Calu3 (cell line): Measurements from ENCODE around the gene CEP128. TPM values are rescaled to one million over a fixed set of nuclear protein-coding genes. Genes with fewer than 3 reads are reported as not detected.

Source experiments
- BruUV-seq: library from RNA; stranded (reverse); fragments of 400-500 nt; replicated peaks from 2 replicates; lab custom pipeline; 2021; lab: Mats Ljungman, UMichigan
- CTCF ChIA-PET: fragments of 300-600 bp; sonication (Branson Sonifier 250); formaldehyde crosslinking; loops from one replicate; lab custom pipeline; 2022; ENCODE audit warnings: antibody characterized with exemption; lab: Charles Lee
- DNase-seq: peaks from one replicate; pipeline ENCODE4 v3.0.0; 2022
- H3K27ac Mint-ChIP-seq: one replicate; pipeline ENCODE4 v1.8.0; 2022; ENCODE audit warnings: mixed read lengths; ENCODE audit not compliant: unreplicated experiment
- H3K27me3 Mint-ChIP-seq: one replicate; pipeline ENCODE4 v1.8.0; 2022; ENCODE audit warnings: mixed read lengths; ENCODE audit not compliant: unreplicated experiment
- H3K36me3 Mint-ChIP-seq: one replicate; pipeline ENCODE4 v1.8.0; 2022; ENCODE audit warnings: mild to moderate bottlenecking, moderate library complexity, mixed read lengths; ENCODE audit not compliant: insufficient read depth, unreplicated experiment
- H3K4me1 Mint-ChIP-seq: one replicate; pipeline ENCODE4 v1.8.0; 2022; ENCODE audit warnings: mild to moderate bottlenecking, low read depth, mixed read lengths; ENCODE audit not compliant: unreplicated experiment
- H3K4me3 Mint-ChIP-seq: one replicate; pipeline ENCODE4 v1.8.0; 2022; ENCODE audit warnings: mild to moderate bottlenecking, low read depth, moderate library complexity, mixed read lengths; ENCODE audit not compliant: unreplicated experiment
- H3K9me3 Mint-ChIP-seq: one replicate; pipeline ENCODE4 v1.8.0; 2022; ENCODE audit warnings: low read depth, mixed read lengths; ENCODE audit not compliant: unreplicated experiment
- intact Hi-C: fragments of 100-400 bp; cut with micrococcal nuclease; formaldehyde crosslinking; loops from one replicate; pipeline ENCODE4 v1.10.0; 2022; ENCODE audit not compliant: unreplicated experiment
- total RNA-seq: library from RNA; stranded (reverse); gene quantifications from 2 replicates; pipeline ENCODE4 v1.2.3, GENCODE V29; 2022
- TF ChIP-seq, protein P1 (sequence below): fragments of 200-600 bp; IDR thresholded peaks from one replicate; pipeline ENCODE4 v1.8.0; 2022; ENCODE audit warnings: antibody characterized with exemption; ENCODE audit not compliant: unreplicated experiment

The CEP128 gene
- total RNA-seq, 1 experiment from 2014 or later = 22.9 TPM

DNA sequence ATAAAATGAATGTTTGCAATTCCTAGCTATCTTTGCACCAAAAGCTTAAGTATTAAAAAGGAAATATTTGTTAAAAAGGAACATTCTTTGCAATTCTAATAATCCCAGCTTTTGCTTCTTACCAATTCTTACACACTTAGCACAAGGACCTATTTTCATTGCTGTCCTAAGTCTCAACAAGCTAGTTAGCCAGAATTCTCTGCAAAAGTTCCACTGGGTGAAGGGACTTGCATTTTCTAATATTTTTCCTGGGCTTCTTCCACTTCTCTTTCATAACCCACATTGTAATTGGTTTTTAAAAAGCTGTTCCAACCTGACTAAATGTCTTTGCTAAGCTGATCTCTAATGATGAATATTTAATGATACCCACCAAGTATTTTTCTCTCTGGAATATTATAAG, 422.5 kb downstream of the CEP128 start:
- Mint-ChIP-seq H3K4me3 (no peak overlapping the region), H3K9me3 (peaks cover under 1% of the 10 kb centered on the region), H3K4me1 (no peaks in the 10 kb centered on the region), H3K27me3 (no peaks in the 10 kb centered on the region), H3K36me3 (no peaks in the 10 kb centered on the region), H3K27ac (no peak overlapping the region)
- intact Hi-C loops = no loop called here
- TF ChIP-seq, protein P1, sequence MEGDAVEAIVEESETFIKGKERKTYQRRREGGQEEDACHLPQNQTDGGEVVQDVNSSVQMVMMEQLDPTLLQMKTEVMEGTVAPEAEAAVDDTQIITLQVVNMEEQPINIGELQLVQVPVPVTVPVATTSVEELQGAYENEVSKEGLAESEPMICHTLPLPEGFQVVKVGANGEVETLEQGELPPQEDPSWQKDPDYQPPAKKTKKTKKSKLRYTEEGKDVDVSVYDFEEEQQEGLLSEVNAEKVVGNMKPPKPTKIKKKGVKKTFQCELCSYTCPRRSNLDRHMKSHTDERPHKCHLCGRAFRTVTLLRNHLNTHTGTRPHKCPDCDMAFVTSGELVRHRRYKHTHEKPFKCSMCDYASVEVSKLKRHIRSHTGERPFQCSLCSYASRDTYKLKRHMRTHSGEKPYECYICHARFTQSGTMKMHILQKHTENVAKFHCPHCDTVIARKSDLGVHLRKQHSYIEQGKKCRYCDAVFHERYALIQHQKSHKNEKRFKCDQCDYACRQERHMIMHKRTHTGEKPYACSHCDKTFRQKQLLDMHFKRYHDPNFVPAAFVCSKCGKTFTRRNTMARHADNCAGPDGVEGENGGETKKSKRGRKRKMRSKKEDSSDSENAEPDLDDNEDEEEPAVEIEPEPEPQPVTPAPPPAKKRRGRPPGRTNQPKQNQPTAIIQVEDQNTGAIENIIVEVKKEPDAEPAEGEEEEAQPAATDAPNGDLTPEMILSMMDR = no peak
- DNase-seq = no peak
- BruUV-seq = no TSS peak
- CTCF ChIA-PET = no interaction called here

DNA sequence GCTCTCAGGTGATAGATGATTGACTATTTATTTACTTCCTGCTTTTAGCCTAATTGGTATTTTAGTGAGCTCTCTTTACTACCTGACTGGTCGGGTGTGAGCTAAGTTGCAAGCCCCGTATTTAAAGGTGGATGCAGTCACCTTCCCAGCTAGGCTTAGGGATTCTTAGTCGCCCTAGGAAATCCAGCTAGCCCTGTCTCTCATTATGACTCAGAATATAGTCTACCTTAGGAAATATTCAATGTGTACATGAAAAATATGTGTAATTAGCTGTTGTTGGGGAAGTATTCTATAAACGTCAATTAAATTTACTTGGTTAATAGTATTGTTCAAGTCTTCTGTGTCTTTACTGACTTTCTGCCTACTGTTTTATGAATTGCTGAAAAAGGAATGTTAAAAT, 423.4 kb downstream of the CEP128 start:
- intact Hi-C loops = no loop called here
- DNase-seq = no peak
- CTCF ChIA-PET = no interaction called here
- H3K27me3 Mint-ChIP-seq = no peaks in the 10 kb centered on the region
- H3K27ac Mint-ChIP-seq = no peak overlapping the region
- H3K4me3 Mint-ChIP-seq = no peak overlapping the region
- TF ChIP-seq, protein P1 = no peak
- no peaks in the 10 kb centered on the region for H3K36me3 Mint-ChIP-seq
- peaks cover 2% of the 10 kb centered on the region for H3K9me3 Mint-ChIP-seq
- H3K4me1 Mint-ChIP-seq = no peaks in the 10 kb centered on the region
- no TSS peak for BruUV-seq

DNA sequence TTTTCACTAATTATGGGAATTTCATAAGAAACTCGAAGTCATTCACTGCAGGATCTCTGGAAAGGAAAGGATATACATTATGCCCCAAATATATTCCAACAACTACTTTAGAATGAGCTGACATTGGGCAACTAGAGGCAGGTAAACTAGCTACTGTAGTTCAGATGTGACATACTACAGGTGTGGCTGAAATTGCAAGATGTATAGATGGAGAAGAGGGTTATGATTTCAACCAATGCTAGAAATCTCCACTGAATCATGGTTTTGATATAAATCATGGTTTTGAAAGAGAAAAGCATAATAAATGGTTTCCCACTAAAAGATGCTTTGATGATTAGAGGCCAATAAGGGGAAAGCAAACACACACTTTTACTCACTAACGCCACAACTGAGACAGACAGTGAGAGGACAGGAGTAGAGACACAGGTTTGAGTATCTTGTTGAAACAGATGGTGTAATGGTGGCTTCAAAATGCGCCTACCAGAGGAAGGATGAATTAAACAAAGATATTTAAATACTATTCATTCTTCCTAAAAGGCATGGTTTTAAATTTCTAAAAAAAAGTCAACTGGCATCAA, 434.2 kb downstream of the CEP128 start:
- peaks cover 3% of the 10 kb centered on the region for H3K9me3 Mint-ChIP-seq

DNA sequence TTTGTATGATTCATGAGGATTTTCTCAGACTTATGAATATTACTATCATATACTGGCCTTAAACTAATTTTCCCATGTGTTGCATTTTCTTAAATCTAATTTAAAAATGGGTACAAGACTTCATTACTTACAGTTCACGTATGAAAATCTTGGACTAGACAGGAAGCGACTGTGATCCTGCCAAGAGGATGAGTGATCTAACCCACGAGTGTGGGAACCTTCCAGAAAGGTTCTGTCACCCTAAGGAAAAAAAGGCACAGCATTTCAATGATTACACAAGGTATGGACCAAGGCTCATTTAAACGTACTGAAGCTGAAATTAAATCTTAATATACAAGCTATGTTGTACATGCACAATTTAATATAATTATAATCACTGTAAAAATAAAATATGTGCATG, 436.8 kb downstream of the CEP128 start:
- Mint-ChIP-seq H3K9me3 (no peaks in the 10 kb centered on the region), H3K36me3 (no peaks in the 10 kb centered on the region), H3K4me3 (no peak overlapping the region), H3K27me3 (no peaks in the 10 kb centered on the region), H3K4me1 (no peaks in the 10 kb centered on the region), H3K27ac (no peak overlapping the region)
- TF ChIP-seq, protein P1 = no peak
- BruUV-seq = no TSS peak
- DNase-seq = no peak
- CTCF ChIA-PET = no interaction called here
- intact Hi-C loops = no loop called here

More for the DNA sequence above, 434.2 kb downstream of the CEP128 start:
- DNase-seq = no peak
- Mint-ChIP-seq H3K27ac (no peak overlapping the region), H3K4me3 (no peak overlapping the region), H3K4me1 (no peaks in the 10 kb centered on the region), H3K36me3 (no peaks in the 10 kb centered on the region), H3K27me3 (no peaks in the 10 kb centered on the region)
- no TSS peak for BruUV-seq
- intact Hi-C loops = no loop called here
- CTCF ChIA-PET = no interaction called here
- TF ChIP-seq, protein P1 = no peak
